ENCODE measurements around the gene CCL4.

Gene CCL4

GRCh38 chr17:36147601-36148000, 44.0 kb downstream of the CCL4 start:
- DNase-seq, result no peak

GRCh38 chr17:36148559-36149295, 45.1 kb downstream of the CCL4 start:
- peak; percentile 45 for DNase-seq

GRCh38 chr17:36149296-36149820, 45.7 kb downstream of the CCL4 start:
- no peak for DNase-seq

GRCh38 chr17:36151891-36152638, 48.4 kb downstream of the CCL4 start:
- DNase-seq, result no peak

DNA sequence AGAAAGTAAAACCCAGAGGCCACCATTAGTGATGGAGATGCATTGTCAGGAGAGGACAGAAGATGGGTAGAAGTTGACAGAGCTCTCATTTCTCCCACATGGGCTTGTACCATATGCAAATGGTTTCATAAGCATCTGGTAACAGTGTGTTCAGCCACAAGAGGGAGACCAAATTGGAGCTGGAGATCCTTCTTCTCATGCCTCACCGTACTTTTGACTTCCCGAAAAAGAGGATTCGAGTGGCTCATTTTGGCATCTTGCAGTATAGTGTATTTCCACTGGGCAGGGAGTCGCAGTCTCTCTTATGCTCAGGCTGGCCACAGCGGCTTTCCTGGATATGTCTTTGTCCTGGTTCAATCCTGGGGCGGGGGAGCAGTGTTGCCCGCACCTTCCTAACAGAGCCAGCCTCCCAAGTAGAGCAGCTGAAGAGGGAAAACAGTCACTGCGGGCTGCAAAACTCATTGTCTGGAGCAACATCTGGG, 49.1 kb downstream of the CCL4 start:
- DNase-seq, result no peak

DNA sequence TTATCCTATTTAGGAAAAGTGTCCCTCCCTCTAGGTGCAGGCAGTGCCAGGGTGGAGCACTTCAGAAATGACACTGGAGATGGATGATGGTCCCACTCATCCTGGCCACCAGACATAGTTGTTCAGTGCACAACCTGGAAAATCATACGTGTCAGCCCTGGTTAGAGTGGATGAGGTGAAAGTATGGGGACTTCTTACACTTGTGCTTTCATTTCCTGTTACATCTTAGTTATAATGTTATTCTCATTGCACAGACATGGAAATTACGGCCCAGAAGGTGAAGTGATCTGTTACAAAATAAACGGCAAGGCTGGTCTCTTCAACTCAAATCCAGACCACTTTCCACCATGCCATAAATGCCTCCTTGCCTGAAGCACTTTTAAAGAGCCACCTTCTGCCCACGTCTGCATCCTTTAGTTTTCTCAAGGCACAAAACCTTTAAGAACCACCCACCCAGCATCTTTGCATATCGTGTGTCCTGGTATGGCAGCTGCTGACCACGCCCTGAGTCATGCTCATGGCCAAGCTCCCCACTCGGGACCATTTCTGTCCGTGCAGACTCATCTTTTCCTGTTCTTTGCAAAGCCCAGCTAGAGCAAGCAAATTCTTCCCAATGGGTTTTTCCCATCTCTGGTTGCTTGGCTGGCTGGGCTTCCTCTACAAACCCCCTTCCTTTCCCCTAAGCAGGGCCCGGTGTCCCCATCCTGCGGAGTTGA, 50.4 kb downstream of the CCL4 start:
- DNase-seq, result no peak

Measured in stimulated activated CD4-positive, alpha-beta T cell treated with anti-CD3 and anti-CD28 coated beads, Interleukin-12 subunit alpha, Interleukin-12 subunit beta, amount 100 ng/mL, for 4 hours (primary cell).